Vein endothelial cell (primary cell): ENCODE results near the gene ADAM21. TPM values are rescaled to one million over a fixed set of nuclear protein-coding genes. Genes with fewer than 3 reads are reported as not detected.

ENCODE experiments used
- small RNA-seq: library from RNA; depleted of rRNA; stranded (forward); fragments of <200 nt; gene quantifications from one replicate; pipeline ENCODE3, GENCODE V24; 2012
- total RNA-seq: library from RNA; depleted of rRNA; stranded (reverse); fragments of >200 nt; gene quantifications from 2 replicates; pipeline ENCODE4 v1.2.3, GENCODE V29; 2012

ADAM21 gene
- total RNA-seq = 0.19 and 0.33 TPM in 2 replicates

GRCh38 chr14:70451874-70452273 is at the start of gene ADAM21:
Gene ADAM21 (plus strand): TSS chr14:70452174. CDS start chr14:70457500, 5,326 bp downstream.

DNA sequence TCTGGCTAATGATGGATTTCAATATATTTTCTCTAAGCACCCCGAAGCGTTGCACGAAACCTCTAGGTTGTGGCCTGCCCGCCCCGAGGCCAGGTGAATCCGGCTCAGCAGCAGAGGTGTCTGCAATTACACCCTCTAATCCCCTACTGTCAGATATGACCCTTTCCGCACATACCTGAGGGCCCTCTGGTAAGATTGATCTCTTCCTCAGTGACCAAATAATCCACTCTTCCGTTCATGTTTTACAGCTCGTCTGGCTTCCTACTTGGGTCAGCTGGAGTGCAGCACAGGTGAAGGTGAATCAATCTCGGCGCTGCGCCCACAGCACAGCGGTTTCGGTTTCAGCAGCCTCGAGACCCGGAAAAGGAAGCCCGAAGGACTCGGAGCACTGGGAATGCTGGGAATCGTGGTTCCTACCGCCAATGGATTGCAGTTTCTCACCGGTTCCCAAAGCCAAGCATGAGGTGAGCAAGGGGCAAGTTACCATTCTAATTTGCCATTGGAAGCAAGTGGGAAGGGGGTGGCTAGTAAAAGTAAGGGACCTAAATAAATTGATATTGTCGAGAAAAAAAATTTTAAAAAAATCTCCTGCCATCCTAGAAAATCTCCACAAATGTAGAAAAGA is 35.1 kb upstream of the ADAM21 start, which contains the start of gene SYNJ2BP:
TSS of gene SYNJ2BP (minus strand) at position 366 of the 625 bp plus-strand sequence. CDS start at position 239, 127 bp downstream.

Small RNA genes within 50 kb of the gene (small RNA-seq; reads per million reads assigned to genes)
- gene RNU6-659P = not detected

Other genes with a start within 250 kb of the ADAM21 start
- 34.6 and 38.4 TPM in 2 replicates for gene COX16, start 92.5 kb upstream of the ADAM21 start, total RNA-seq
- gene SYNJ2BP, start 35.1 kb upstream of the ADAM21 start, total RNA-seq = 23.5 and 29.9 TPM in 2 replicates
- 0.65 and 0.67 TPM in 2 replicates for gene ADAM20, start 82.8 kb downstream of the ADAM21 start, total RNA-seq
- gene MED6, start 148.5 kb downstream of the ADAM21 start, total RNA-seq = 30.7 and 31.1 TPM in 2 replicates
- 0.65 and 1.3 TPM in 2 replicates for gene TTC9, start 189.7 kb downstream of the ADAM21 start, total RNA-seq